ENCODE data around the gene NFE2L1.
"Not testable (repeated sequence)": the region's sequence is repeated elsewhere in the genome, so short reads cannot be mapped to it uniquely, and the experiment has no call there.

Gene NFE2L1

GRCh38 chr17:48067808-48068207 is 19.6 kb downstream of the NFE2L1 start:
- DNase-seq (ENCODE audit: low spot score); FAIRE-seq: not testable (repeated sequence)

GRCh38 chr17:48068491-48068961 is 20.4 kb downstream of the NFE2L1 start:
- DNase-seq (ENCODE audit: low spot score) (no peak), FAIRE-seq (no peak)

- no peak for FAIRE-seq
Measured at GRCh38 chr17:48070195-48070594, 22.0 kb downstream of the NFE2L1 start.

GRCh38 chr17:48071654-48072053 is 23.5 kb downstream of the NFE2L1 start:
- FAIRE-seq (no peak), DNase-seq (ENCODE audit: low spot score) (no peak)

More at GRCh38 chr17:48070195-48070594, 22.0 kb downstream of the NFE2L1 start:
- no peak for DNase-seq (ENCODE audit: low spot score)

- FAIRE-seq; DNase-seq (ENCODE audit: low spot score): not testable (repeated sequence)
Measured at GRCh38 chr17:48072811-48073210, 24.7 kb downstream of the NFE2L1 start.

GRCh38 chr17:48073566-48074094 is 25.5 kb downstream of the NFE2L1 start:
- not testable (repeated sequence) for DNase-seq (ENCODE audit: low spot score); FAIRE-seq

GRCh38 chr17:48074322-48075081 is 26.3 kb downstream of the NFE2L1 start:
- DNase-seq (ENCODE audit: low spot score) (peak; percentile 50), FAIRE-seq (no peak)

GRCh38 chr17:48077152-48077551 is 29.0 kb downstream of the NFE2L1 start:
- not testable (repeated sequence) for DNase-seq (ENCODE audit: low spot score); FAIRE-seq

- no peak for DNase-seq (ENCODE audit: low spot score)
- FAIRE-seq, result no peak
Measured at GRCh38 chr17:48081858-48082257, 33.7 kb downstream of the NFE2L1 start.

GRCh38 chr17:48084932-48085331 is 36.8 kb downstream of the NFE2L1 start:
- DNase-seq (ENCODE audit: low spot score), result no peak
- no peak for FAIRE-seq

GRCh38 chr17:48093341-48094045 is 45.3 kb downstream of the NFE2L1 start:
- DNase-seq (ENCODE audit: low spot score) (no peak), FAIRE-seq (no peak)

GRCh38 chr17:48095611-48096010 is 47.5 kb downstream of the NFE2L1 start:
- DNase-seq (ENCODE audit: low spot score), result no peak
- FAIRE-seq, result no peak

- DNase-seq (ENCODE audit: low spot score) (no peak), FAIRE-seq (no peak)
Measured at GRCh38 chr17:48100160-48100559, 52.0 kb downstream of the NFE2L1 start.

GRCh38 chr17:48100591-48101011 is 52.4 kb downstream of the NFE2L1 start:
- FAIRE-seq (no peak), DNase-seq (ENCODE audit: low spot score) (peak; percentile 64)

- peak; percentile 95 for DNase-seq (ENCODE audit: low spot score)
- FAIRE-seq, result no peak
Measured at GRCh38 chr17:48101012-48101720, 53.0 kb downstream of the NFE2L1 start, which contains the start of gene CBX1. Gene CBX1, minus strand, starts transcription at chr17:48101478. Its CDS starts 24,474 bp downstream, at chr17:48077004.

GRCh38 chr17:48102043-48102750 is 54.0 kb downstream of the NFE2L1 start:
- DNase-seq (ENCODE audit: low spot score) (no peak), FAIRE-seq (no peak)

GRCh38 chr17:48102798-48103715 is 54.9 kb downstream of the NFE2L1 start:
- DNase-seq (ENCODE audit: low spot score) (no peak), FAIRE-seq (no peak)

- DNase-seq (ENCODE audit: low spot score) (no peak), FAIRE-seq (no peak)
Measured at GRCh38 chr17:48104440-48104839, 56.3 kb downstream of the NFE2L1 start.

GRCh38 chr17:48106802-48107136 is 58.6 kb downstream of the NFE2L1 start:
- DNase-seq (ENCODE audit: low spot score) (no peak), FAIRE-seq (no peak)

All from urothelium cell line (cell line).